Measurements from ENCODE around the gene RUNDC3A.
A peak's percentile ranks its signal among the peaks of the same experiment; 100 is the strongest.

RUNDC3A gene

DNA sequence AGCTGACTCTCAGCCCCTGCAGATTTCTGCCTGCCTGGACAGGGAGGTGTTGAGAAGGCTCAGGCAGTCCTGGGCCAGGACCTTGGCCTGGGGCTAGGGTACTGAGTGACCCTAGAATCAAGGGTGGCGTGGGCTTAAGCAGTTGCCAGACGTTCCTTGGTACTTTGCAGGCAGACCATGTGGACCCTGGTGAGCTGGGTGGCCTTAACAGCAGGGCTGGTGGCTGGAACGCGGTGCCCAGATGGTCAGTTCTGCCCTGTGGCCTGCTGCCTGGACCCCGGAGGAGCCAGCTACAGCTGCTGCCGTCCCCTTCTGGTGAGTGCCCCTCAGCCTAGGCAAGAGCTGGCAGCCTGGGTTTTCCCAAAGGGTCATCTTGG, 40.6 kb downstream of the RUNDC3A start:
- no peak overlapping the region for H3K4me3 ChIP-seq (ENCODE audit: low read length)
- DNase-seq (ENCODE audit: low read depth), result no peak
- TF ChIP-seq, protein P1, sequence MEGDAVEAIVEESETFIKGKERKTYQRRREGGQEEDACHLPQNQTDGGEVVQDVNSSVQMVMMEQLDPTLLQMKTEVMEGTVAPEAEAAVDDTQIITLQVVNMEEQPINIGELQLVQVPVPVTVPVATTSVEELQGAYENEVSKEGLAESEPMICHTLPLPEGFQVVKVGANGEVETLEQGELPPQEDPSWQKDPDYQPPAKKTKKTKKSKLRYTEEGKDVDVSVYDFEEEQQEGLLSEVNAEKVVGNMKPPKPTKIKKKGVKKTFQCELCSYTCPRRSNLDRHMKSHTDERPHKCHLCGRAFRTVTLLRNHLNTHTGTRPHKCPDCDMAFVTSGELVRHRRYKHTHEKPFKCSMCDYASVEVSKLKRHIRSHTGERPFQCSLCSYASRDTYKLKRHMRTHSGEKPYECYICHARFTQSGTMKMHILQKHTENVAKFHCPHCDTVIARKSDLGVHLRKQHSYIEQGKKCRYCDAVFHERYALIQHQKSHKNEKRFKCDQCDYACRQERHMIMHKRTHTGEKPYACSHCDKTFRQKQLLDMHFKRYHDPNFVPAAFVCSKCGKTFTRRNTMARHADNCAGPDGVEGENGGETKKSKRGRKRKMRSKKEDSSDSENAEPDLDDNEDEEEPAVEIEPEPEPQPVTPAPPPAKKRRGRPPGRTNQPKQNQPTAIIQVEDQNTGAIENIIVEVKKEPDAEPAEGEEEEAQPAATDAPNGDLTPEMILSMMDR (IDR thresholded peaks at IDR 0.05; ENCODE audit: insufficient read depth, low read depth, low read length, missing control alignments), result no peak

DNA sequence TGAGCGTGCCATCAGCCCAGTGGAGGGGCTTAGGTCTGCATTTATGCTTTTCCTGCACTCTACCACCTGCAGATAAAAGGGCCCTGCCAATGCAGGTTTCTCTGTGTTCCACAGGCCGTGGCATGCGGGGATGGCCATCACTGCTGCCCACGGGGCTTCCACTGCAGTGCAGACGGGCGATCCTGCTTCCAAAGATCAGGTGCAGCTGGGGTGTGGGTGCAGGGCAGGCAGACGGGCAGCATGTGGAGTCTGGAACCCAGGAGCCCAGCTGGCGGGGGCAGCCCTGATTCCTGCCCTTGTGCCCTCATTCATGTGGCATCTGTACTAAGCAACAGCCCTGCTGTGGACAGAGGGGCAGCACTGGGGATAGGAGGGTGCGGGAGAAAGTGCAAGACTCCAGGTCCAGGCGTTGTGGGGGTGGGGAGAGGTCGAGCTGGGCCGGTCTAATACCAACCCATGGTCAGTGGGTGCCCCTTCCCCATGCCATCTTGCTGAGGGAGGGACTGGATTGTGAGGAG, 41.2 kb downstream of the RUNDC3A start:
- TF ChIP-seq, protein P1 (IDR thresholded peaks at IDR 0.05; ENCODE audit: insufficient read depth, low read depth, low read length, missing control alignments), result no peak
- H3K4me3 ChIP-seq (ENCODE audit: low read length), result no peak overlapping the region
- no peak for DNase-seq (ENCODE audit: low read depth)

DNA sequence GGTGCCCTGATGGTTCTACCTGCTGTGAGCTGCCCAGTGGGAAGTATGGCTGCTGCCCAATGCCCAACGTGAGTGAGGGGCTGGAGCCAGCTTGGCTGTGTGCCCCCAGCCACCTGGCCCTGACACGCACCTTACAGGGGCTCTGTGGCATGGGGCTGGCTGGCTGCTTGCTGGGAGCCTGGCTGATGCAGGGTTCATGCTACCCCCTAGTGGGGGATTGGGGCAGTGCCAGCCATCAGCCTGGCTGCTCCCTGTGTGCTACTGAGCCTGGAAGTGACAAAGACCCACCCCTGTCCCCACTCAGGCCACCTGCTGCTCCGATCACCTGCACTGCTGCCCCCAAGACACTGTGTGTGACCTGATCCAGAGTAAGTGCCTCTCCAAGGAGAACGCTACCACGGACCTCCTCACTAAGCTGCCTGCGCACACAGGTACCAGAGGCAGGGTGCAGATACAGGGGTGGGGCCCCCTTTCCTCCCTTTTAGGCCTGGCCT, 42.4 kb downstream of the RUNDC3A start:
- TF ChIP-seq, protein P1 (IDR thresholded peaks at IDR 0.05; ENCODE audit: insufficient read depth, low read depth, low read length, missing control alignments), result peak; percentile 82
- peak; percentile 70 for DNase-seq (ENCODE audit: low read depth)
- H3K4me3 ChIP-seq (ENCODE audit: low read length), result no peak overlapping the region

DNA sequence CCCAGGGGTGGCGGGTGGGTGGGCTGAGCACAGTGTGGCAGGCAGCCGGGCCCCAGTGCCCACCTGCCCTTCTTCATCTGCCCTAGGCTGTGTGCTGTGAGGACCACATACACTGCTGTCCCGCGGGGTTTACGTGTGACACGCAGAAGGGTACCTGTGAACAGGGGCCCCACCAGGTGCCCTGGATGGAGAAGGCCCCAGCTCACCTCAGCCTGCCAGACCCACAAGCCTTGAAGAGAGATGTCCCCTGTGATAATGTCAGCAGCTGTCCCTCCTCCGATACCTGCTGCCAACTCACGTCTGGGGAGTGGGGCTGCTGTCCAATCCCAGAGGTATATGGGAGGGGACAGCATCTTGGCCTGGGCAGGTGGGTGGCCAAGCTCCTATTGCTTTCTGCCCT, 43.1 kb downstream of the RUNDC3A start:
- TF ChIP-seq, protein P1 (IDR thresholded peaks at IDR 0.05; ENCODE audit: insufficient read depth, low read depth, low read length, missing control alignments), result no peak
- H3K4me3 ChIP-seq (ENCODE audit: low read length), result no peak overlapping the region
- DNase-seq (ENCODE audit: low read depth), result no peak

DNA sequence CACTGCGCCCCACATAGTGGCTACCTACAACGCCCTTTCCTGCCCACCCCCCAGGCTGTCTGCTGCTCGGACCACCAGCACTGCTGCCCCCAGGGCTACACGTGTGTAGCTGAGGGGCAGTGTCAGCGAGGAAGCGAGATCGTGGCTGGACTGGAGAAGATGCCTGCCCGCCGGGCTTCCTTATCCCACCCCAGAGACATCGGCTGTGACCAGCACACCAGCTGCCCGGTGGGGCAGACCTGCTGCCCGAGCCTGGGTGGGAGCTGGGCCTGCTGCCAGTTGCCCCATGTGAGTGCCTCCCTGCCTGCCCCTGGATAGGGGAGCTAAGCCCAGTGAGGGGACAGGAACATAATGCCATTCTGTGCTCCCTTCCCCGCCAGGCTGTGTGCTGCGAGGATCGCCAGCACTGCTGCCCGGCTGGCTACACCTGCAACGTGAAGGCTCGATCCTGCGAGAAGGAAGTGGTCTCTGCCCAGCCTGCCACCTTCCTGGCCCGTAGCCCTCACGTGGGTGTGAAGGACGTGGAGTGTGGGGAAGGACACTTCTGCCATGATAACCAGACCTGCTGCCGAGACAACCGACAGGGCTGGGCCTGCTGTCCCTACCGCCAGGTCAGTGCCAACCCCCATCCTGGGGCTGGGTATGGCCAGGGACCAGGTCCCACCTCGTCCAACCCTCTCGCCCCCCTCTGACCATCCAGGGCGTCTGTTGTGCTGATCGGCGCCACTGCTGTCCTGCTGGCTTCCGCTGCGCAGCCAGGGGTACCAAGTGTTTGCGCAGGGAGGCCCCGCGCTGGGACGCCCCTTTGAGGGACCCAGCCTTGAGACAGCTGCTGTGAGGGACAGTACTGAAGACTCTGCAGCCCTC, 43.8 kb downstream of the RUNDC3A start:
- H3K4me3 ChIP-seq (ENCODE audit: low read length), result no peak overlapping the region
- no peak for DNase-seq (ENCODE audit: low read depth)
- TF ChIP-seq, protein P1 (IDR thresholded peaks at IDR 0.05; ENCODE audit: insufficient read depth, low read depth, low read length, missing control alignments), result no peak

DNA sequence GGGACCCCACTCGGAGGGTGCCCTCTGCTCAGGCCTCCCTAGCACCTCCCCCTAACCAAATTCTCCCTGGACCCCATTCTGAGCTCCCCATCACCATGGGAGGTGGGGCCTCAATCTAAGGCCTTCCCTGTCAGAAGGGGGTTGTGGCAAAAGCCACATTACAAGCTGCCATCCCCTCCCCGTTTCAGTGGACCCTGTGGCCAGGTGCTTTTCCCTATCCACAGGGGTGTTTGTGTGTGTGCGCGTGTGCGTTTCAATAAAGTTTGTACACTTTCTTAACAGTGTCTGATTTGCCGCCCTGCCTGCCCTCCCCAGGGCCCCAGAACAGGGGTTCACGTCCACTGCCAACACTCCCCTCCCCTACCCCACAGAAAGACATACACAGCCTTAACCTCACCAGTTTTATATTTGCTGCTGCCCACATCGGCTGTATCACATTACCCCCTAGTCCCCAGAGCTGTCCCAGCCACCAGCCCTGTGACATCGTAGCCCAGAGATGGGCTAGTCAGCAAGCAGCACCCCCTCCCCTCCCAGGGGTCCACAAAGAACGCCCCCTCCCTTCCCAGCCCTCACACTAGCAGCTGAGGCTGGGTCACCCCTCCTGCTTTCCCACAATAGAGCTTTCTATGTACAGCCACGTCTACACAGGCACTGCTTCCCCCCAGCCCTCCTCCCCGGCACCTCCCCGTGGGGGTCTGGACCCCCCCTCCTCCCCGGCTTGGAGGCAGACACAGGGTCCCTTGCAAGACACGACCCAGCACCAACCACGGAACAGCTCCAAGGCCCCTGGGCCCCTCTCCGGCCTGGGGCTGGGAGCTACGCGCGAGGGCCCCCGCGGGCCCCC, 44.6 kb downstream of the RUNDC3A start:
- no peak for DNase-seq (ENCODE audit: low read depth)
- H3K4me3 ChIP-seq (ENCODE audit: low read length), result no peak overlapping the region
- TF ChIP-seq, protein P1 (IDR thresholded peaks at IDR 0.05; ENCODE audit: insufficient read depth, low read depth, low read length, missing control alignments), result no peak
